Cardiac muscle cell (in vitro differentiated cells and primary cell): ENCODE measurements around the gene MIP. TPM values are rescaled to one million over a fixed set of nuclear protein-coding genes. Genes with fewer than 3 reads are reported as not detected.

Experiments used
- DNase-seq, 2 donors: peaks; one replicate each; pipeline versions ENCODE4 v3.0.0 to v3.0.0-alpha.2; 2010 to 2017; ENCODE audit warnings: low read depth in 1 of 2, low spot score in 1 of 2
- H3K27ac ChIP-seq: fragments of 200-600 bp; sonication (generic); 2 replicates; pipeline ENCODE4 v1.5.1; 2016
- H3K27me3 ChIP-seq: fragments of 200-600 bp; sonication (generic); 2 replicates; pipeline ENCODE4 v1.6.0; 2016; ENCODE audit warnings: control low read depth
- H3K36me3 ChIP-seq: fragments of 200-600 bp; sonication (generic); 2 replicates; pipeline ENCODE4 v1.5.1; 2016; ENCODE audit warnings: control low read depth
- H3K4me1 ChIP-seq: fragments of 200-600 bp; sonication (generic); 2 replicates; pipeline ENCODE4 v1.8.1; 2017; ENCODE audit warnings: low read depth, mild to moderate bottlenecking, mixed run types
- H3K4me3 ChIP-seq: fragments of 200-600 bp; sonication (generic); 2 replicates; pipeline ENCODE4 v1.5.1; 2016; ENCODE audit warnings: mild to moderate bottlenecking
- H3K9me3 ChIP-seq: fragments of 200-600 bp; sonication (generic); 2 replicates; pipeline ENCODE4 v1.5.1; 2017; ENCODE audit warnings: low read depth, mild to moderate bottlenecking, control low read depth
- polyA plus RNA-seq: library from polyadenylated mRNA; unstranded; fragments of >200 nt; fragmentation: Nextera tagmentation; extraction: Ambion mirVana; gene quantifications from 2 replicates; pipeline ENCODE4 v1.2.1, GENCODE V29; 2016
- total RNA-seq: library from RNA; depleted of rRNA; stranded (reverse); fragments of >200 nt; gene quantifications from 2 replicates; pipeline ENCODE4 v1.2.3, GENCODE V29; 2016
- TF ChIP-seq, protein P1 (sequence below): IDR thresholded peaks from 2 replicates; pipeline ENCODE4 v1.5.1; 2012; ENCODE audit warnings: low read depth, mild to moderate bottlenecking, low read length

The MIP gene
- total and polyA plus RNA-seq, 2 experiments from 2014 or later: 0.29 TPM; not detected in 1

DNA sequence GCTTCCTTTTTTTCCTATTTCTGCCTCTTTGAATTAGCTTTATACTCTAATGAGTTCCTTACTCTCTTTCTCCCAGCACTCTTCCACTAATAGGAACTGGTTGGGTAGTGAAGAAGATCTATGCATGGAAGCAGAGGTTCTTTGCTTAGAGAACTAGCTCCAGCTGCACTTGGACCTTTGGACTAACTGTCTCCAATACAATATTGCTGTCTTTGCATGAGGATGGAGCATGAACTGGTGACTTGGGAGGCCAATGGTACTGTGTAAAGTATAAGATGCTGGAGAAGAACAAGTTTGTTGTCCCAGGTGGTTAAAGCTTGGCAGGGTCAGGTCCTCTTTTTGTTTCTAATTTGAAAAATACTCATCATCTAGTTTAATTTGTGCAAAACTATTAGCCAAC lies 35.9 kb upstream of the MIP start:
- TF ChIP-seq, protein P1, sequence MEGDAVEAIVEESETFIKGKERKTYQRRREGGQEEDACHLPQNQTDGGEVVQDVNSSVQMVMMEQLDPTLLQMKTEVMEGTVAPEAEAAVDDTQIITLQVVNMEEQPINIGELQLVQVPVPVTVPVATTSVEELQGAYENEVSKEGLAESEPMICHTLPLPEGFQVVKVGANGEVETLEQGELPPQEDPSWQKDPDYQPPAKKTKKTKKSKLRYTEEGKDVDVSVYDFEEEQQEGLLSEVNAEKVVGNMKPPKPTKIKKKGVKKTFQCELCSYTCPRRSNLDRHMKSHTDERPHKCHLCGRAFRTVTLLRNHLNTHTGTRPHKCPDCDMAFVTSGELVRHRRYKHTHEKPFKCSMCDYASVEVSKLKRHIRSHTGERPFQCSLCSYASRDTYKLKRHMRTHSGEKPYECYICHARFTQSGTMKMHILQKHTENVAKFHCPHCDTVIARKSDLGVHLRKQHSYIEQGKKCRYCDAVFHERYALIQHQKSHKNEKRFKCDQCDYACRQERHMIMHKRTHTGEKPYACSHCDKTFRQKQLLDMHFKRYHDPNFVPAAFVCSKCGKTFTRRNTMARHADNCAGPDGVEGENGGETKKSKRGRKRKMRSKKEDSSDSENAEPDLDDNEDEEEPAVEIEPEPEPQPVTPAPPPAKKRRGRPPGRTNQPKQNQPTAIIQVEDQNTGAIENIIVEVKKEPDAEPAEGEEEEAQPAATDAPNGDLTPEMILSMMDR: no peak
- H3K36me3 ChIP-seq: no peaks in the 10 kb centered on the region
- no peak overlapping the region for H3K27ac ChIP-seq
- H3K9me3 ChIP-seq: no peaks in the 10 kb centered on the region
- no peak overlapping the region for H3K4me3 ChIP-seq
- no peak for DNase-seq
- H3K27me3 ChIP-seq: peaks cover 52% of the 10 kb centered on the region
- no peaks in the 10 kb centered on the region for H3K4me1 ChIP-seq

DNA sequence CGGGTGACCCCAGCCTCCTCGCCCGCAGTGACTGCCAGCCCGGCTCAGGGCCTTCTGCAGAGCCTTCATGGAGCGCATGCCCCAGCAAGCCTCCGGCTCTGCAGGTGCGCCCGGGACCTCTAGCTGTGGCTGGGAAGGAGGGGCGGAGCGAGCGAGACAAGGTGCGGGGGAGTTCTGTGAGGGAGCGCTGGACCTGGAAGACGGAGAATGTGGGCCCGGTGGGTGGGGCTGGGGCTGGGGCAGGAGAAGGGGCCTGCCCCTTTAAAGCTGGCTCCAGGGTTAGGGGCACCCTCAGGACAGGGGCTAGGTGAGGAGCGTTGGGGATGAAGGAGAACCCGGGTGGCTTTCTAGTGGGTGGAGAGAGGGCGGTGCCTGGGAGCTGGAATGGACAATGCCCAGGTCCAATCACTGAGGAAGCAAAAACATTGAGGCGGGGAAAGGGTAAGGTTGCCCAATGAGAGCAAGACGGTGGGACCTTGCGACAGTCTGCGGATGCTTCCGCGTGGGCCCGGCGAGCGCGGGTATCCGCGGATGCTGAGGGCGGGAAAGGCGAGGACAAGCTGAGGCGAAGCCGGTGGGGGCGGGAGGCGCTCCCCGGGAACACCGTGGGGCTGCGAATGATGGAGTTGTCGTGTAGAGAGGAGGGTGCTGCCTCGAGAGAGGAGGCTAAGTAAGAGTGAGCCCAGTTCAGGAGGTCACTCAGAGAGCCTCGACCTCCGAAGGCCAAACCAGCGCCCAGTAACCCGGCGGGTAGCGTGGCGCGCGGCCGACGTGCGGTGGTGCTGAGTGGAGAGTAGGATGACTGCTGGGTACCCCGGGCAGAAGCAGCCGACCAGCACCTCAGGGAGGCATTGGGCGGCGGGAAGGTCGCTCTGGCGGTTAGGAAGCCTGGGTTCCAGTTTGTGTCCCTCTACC lies 33.8 kb upstream of the MIP start, which contains the start of gene GLS2:
TSS of gene GLS2 (minus strand) at position 121 of the 915 bp plus-strand sequence. CDS start at position 78, 43 bp downstream.
- Histone ChIP-seq H3K9me3 (no peaks in the 10 kb centered on the region), H3K4me1 (no peaks in the 10 kb centered on the region), H3K36me3 (no peaks in the 10 kb centered on the region), H3K4me3 (peak within 1 kb of the TSS; percentile 44), H3K27me3 (peaks cover 53% of the 10 kb centered on the region), H3K27ac (no peak within 1 kb of the TSS)
- TF ChIP-seq, protein P1: no peak
- peak; percentile 80 for DNase-seq

GRCh38 chr12:56487448-56488040 lies 33.1 kb upstream of the MIP start:
- Histone ChIP-seq H3K4me3 (peak overlapping the region; percentile 44), H3K4me1 (no peaks in the 10 kb centered on the region), H3K9me3 (no peaks in the 10 kb centered on the region), H3K27me3 (peaks cover 53% of the 10 kb centered on the region), H3K27ac (no peak overlapping the region), H3K36me3 (no peaks in the 10 kb centered on the region)
- TF ChIP-seq, protein P1: no peak
- peak in 1 of 2 donors; percentile 65 for DNase-seq

DNA sequence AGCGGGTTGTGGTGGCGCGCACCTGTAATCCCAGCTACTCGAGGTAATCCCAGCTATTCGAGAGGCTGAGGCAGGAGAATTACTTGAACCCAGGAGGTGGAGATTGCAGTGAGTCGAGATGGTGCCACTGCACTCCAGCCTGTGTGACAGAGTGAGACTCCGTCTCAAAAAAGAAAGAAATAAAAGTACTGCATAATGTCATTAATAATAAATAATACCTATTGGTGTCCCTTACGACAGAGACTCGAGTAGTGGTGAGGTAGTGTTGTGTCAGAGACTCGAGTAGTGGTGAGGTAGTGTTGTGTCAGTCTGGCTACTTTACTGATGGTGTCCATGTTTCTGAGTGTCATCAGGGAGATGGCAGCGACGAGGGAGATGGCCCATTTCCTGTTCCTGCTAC lies 32.2 kb upstream of the MIP start:
- TF ChIP-seq, protein P1: no peak
- Histone ChIP-seq H3K36me3 (no peaks in the 10 kb centered on the region), H3K4me1 (no peaks in the 10 kb centered on the region), H3K27ac (no peak overlapping the region), H3K27me3 (peaks cover 53% of the 10 kb centered on the region), H3K9me3 (no peaks in the 10 kb centered on the region), H3K4me3 (no peak overlapping the region)
- no peak for DNase-seq

- DNase-seq: no peak
- Histone ChIP-seq H3K27ac (no peak overlapping the region), H3K36me3 (no peaks in the 10 kb centered on the region), H3K4me3 (no peak overlapping the region), H3K9me3 (no peaks in the 10 kb centered on the region), H3K27me3 (peaks cover 39% of the 10 kb centered on the region), H3K4me1 (no peaks in the 10 kb centered on the region)
- TF ChIP-seq, protein P1: no peak
Measured at GRCh38 chr12:56484566-56484965, 30.1 kb upstream of the MIP start.
